ENCODE measurements around the gene PACS1. TPM values are rescaled to one million over a fixed set of nuclear protein-coding genes. Genes with fewer than 3 reads are reported as not detected.

Gene PACS1
- total RNA-seq, 1 donor from 2014 or later = 121 TPM

- H3K36me3 Mint-ChIP-seq (ENCODE audit: low read depth) = peaks cover 81% of the 10 kb centered on the region
- intact Hi-C loops (cut with micrococcal nuclease) = no loop called here
- TF ChIP-seq CTCF (IDR thresholded peaks at IDR 0.05) = no peak
- H3K27me3 Mint-ChIP-seq = no peaks in the 10 kb centered on the region
- peak overlapping the region; percentile 37 for H3K27ac Mint-ChIP-seq
- H3K9me3 Mint-ChIP-seq = no peaks in the 10 kb centered on the region
- ChIA-PET CTCF (no interaction called here), POLR2A (interaction anchor here (0.7 kb wide), 1 partner anchor 38 kb away, joined by 3 read pairs; no protein-coding TSS in a partner anchor)
- ATAC-seq (ENCODE audit: low read depth) (no peak), DNase-seq (no peak)
- H3K4me1 Mint-ChIP-seq = peaks cover 20% of the 10 kb centered on the region
- H3K4me3 Mint-ChIP-seq = no peak overlapping the region
Measured at GRCh38 chr11:66218036-66218435, 148.0 kb downstream of the PACS1 start.

GRCh38 chr11:66218846-66219620, 149.0 kb downstream of the PACS1 start:
- CTCF ChIA-PET = no interaction called here

GRCh38 chr11:66219846-66220565, 149.9 kb downstream of the PACS1 start:
- no peak for ATAC-seq (ENCODE audit: low read depth)
- Mint-ChIP-seq H3K4me3 (no peak overlapping the region), H3K27me3 (no peaks in the 10 kb centered on the region), H3K36me3 (ENCODE audit: low read depth) (peaks cover 79% of the 10 kb centered on the region), H3K9me3 (no peaks in the 10 kb centered on the region), H3K4me1 (peaks cover 20% of the 10 kb centered on the region), H3K27ac (peak overlapping the region; percentile 46)
- DNase-seq = no peak
- POLR2A ChIA-PET = no interaction called here
- intact Hi-C loops (cut with micrococcal nuclease) = no loop called here
- TF ChIP-seq CTCF (IDR thresholded peaks at IDR 0.05) = no peak
- CTCF ChIA-PET = no interaction called here

More at GRCh38 chr11:66218846-66219620, 149.0 kb downstream of the PACS1 start:
- Mint-ChIP-seq H3K36me3 (ENCODE audit: low read depth) (peaks cover 78% of the 10 kb centered on the region), H3K27me3 (no peaks in the 10 kb centered on the region), H3K9me3 (no peaks in the 10 kb centered on the region), H3K27ac (peak overlapping the region; percentile 62), H3K4me1 (peaks cover 20% of the 10 kb centered on the region), H3K4me3 (no peak overlapping the region)
- POLR2A ChIA-PET = no interaction called here
- no peak for DNase-seq
- no peak for ATAC-seq (ENCODE audit: low read depth)
- no peak for TF ChIP-seq CTCF (IDR thresholded peaks at IDR 0.05)
- intact Hi-C loops (cut with micrococcal nuclease) = no loop called here

- CTCF ChIA-PET = interaction anchor here (3.8 kb wide), 1 partner anchor 62 kb away, joined by 23 read pairs; no protein-coding TSS in a partner anchor
- intact Hi-C loops (cut with micrococcal nuclease) = no loop called here
- no peak for TF ChIP-seq CTCF (IDR thresholded peaks at IDR 0.05)
- ATAC-seq (ENCODE audit: low read depth) (no peak), DNase-seq (no peak)
- Mint-ChIP-seq H3K4me1 (peaks cover 20% of the 10 kb centered on the region), H3K4me3 (no peak overlapping the region), H3K9me3 (no peaks in the 10 kb centered on the region), H3K27ac (peak overlapping the region; percentile 99), H3K36me3 (ENCODE audit: low read depth) (peaks cover 80% of the 10 kb centered on the region), H3K27me3 (no peaks in the 10 kb centered on the region)
- POLR2A ChIA-PET = no interaction called here
Measured at GRCh38 chr11:66220566-66220935, 150.5 kb downstream of the PACS1 start.

- POLR2A ChIA-PET = interaction anchor here (0.6 to 2.0 kb wide), 4 partner anchors 47 to 363 kb away, joined by 3 to 10 read pairs (median 6); partner anchors contain the start of genes RAB1B and YIF1A
- Mint-ChIP-seq H3K27me3 (no peaks in the 10 kb centered on the region), H3K9me3 (no peaks in the 10 kb centered on the region), H3K4me1 (peaks cover 20% of the 10 kb centered on the region), H3K4me3 (no peak overlapping the region), H3K27ac (peak overlapping the region; percentile 99), H3K36me3 (ENCODE audit: low read depth) (peaks cover 80% of the 10 kb centered on the region)
- ATAC-seq (ENCODE audit: low read depth) (no peak), DNase-seq (no peak)
- intact Hi-C loops (cut with micrococcal nuclease) = loop anchor here (1.0 kb wide), 1 partner anchor 153 kb away; no protein-coding TSS in a partner anchor
- CTCF ChIA-PET = interaction anchor here (1.4 to 3.8 kb wide), 2 partner anchors 61 to 91 kb away, joined by 6 to 23 read pairs; no protein-coding TSS in a partner anchor
- TF ChIP-seq CTCF (IDR thresholded peaks at IDR 0.05) = no peak
Measured at GRCh38 chr11:66221012-66221411, 150.9 kb downstream of the PACS1 start.

Data from activated B cell treated with CpG ODN at 0.5 μM for 24 hours (primary cell).